Measurements from ENCODE around the gene ZNF366. TPM values are rescaled to one million over a fixed set of nuclear protein-coding genes. Genes with fewer than 3 reads are reported as not detected.
A peak's percentile ranks its signal among the peaks of the same experiment; 100 is the strongest.

ZNF366 gene
- total RNA-seq, 2 experiments from 2014 or later, result 0.40 TPM; not detected in 1

DNA sequence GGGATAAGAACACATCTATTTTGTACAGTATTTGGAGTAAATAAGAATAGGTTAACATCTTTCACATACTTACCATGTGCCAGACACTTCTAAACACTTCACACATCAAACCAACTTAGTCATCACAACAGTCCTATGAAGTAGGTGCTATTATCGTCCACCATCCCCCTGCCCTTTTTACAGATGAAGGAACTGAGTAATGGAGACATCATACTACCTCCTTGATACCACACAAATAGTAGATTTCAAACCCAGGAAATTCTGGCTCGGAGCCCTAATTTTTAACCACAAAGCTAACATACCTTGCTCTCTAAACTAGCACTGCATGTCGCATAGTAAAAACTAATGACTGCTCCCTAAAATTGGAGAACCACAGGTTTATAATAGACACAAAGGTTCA, 4.2 kb upstream of the ZNF366 start:
- no peaks in the 10 kb centered on the region for H3K9me3 Mint-ChIP-seq
- no peak overlapping the region for H3K27ac Mint-ChIP-seq
- no peak for DNase-seq
- H3K4me3 Mint-ChIP-seq, result no peak overlapping the region
- POLR2A ChIA-PET, result no interaction called here
- H3K36me3 Mint-ChIP-seq, result no peaks in the 10 kb centered on the region
- no peak for ATAC-seq (ENCODE audit: low read depth)
- H3K4me1 Mint-ChIP-seq, result no peaks in the 10 kb centered on the region
- peaks cover 30% of the 10 kb centered on the region for H3K27me3 Mint-ChIP-seq

DNA sequence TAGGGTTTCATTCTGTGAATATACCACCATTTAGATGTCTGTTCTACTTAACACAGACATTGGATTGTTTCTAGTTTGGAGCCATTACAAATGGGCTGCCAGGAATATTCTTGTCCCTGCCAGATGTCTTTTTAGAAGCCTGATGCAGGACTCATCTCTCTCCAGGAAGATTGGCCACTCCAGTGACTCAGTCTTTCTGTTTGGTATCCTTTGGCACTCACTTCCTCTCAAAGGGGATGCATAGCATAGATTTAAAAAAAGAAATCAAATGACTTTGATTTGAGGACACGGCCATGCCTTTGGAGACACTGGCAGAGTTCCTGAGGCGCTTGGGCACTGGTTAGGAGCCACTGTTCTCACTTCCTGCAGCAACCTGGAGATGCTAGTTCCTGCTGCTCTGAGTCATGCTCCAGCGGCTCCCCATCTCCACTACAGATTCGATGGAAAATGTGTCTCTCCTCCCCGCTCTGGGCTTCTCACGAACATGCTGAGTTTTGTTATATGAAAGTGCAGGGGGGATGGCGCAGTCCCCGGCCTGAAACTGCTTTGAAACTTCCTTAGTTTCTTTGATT, 3.5 kb upstream of the ZNF366 start:
- DNase-seq (no peak), ATAC-seq (ENCODE audit: low read depth) (no peak)
- Mint-ChIP-seq H3K27me3 (peaks cover 30% of the 10 kb centered on the region), H3K4me3 (no peak overlapping the region), H3K9me3 (no peaks in the 10 kb centered on the region), H3K27ac (no peak overlapping the region), H3K4me1 (no peaks in the 10 kb centered on the region), H3K36me3 (no peaks in the 10 kb centered on the region)
- POLR2A ChIA-PET, result no interaction called here

DNA sequence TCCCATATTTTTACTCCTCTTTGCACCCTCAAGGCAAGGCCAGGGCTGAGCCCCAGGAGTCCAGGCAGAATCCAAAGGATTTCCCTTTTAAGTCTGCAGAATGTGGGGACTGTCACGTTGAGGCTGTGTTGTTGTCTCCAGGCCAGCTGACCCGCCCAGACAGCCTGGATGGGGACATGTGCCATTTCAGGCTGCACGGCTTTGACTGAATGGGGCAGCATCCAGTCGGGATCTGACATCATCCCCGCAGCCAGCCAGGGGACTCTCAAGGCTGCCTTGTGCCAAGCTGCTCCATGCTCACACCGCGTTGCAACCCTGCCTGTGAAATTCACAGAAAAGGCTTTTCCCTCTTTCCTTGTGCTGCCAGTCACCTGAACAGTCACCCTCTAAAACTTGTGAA, 2.2 kb upstream of the ZNF366 start:
- no peak for ATAC-seq (ENCODE audit: low read depth)
- H3K4me3 Mint-ChIP-seq, result no peak overlapping the region
- H3K36me3 Mint-ChIP-seq, result no peaks in the 10 kb centered on the region

DNA sequence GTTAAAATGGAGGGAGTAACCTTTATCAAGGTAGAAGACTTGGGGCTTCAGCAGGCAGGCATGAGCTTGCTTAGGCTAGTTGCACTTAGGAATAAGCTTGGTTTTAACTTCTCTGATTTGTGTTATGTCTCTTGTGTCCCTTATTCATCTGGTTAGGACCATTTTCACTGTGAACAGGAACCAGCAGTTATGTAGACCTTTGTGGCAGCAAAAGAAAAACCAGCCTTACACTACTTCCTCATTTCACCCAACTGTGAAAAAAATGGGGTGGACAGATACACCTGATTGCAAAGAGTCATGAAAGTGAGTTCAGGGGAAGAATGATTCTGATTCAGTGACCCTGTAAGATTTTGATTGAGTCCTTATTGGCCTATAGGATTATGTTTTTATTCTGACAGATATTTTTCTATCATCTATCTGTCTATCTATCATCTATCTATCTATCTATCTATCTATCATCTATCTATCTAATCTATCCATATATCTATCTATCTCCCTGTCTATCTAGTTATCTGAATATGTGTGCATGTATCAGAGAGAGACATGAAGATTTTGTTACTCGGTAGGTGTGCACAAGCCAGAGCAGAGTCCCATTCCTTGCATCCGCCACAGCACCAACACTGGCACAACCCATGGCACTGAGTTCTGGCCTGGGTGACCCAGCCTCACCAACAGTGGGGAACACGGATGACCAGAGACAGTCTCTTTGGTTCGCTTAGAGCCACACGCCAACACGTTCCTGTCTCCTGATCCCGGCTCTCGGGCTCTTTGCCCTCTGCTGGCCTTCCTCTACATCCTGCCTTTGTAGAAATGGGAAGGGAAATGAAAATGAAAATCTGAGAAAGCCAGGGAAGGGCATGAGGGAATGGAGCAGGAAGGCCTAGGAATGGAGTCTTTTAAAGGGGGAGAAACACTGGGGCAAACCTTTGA, 1.3 kb upstream of the ZNF366 start:
- no peak overlapping the region for H3K27ac Mint-ChIP-seq
- no peaks in the 10 kb centered on the region for H3K4me1 Mint-ChIP-seq
- POLR2A ChIA-PET, result no interaction called here
- no peak for ATAC-seq (ENCODE audit: low read depth)
- no peaks in the 10 kb centered on the region for H3K9me3 Mint-ChIP-seq
- H3K36me3 Mint-ChIP-seq, result no peaks in the 10 kb centered on the region
- peaks cover 30% of the 10 kb centered on the region for H3K27me3 Mint-ChIP-seq
- no peak for DNase-seq
- H3K4me3 Mint-ChIP-seq, result no peak overlapping the region

More for the DNA sequence above, 2.2 kb upstream of the ZNF366 start:
- Mint-ChIP-seq H3K4me1 (no peaks in the 10 kb centered on the region), H3K27ac (no peak overlapping the region), H3K9me3 (no peaks in the 10 kb centered on the region), H3K27me3 (peaks cover 30% of the 10 kb centered on the region)
- POLR2A ChIA-PET, result no interaction called here
- no peak for DNase-seq

DNA sequence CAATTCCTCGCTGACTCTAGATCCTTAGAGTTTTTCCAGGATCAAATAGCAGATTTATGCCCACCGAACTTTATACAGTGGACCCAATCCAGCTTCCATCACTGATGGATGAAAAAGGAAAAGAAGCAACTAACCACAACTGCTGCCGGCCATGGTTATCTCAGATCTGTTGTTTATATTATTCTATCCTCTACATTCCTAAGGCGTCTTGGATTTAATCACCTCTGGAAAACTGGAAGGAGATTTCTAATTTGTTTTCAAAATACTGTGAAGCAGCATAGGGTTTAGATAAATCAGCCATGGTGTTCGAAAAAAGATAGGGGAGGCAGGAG, 663 bp upstream of the ZNF366 start:
- H3K9me3 Mint-ChIP-seq, result no peaks in the 10 kb centered on the region
- H3K4me1 Mint-ChIP-seq, result no peaks in the 10 kb centered on the region
- DNase-seq (no peak), ATAC-seq (ENCODE audit: low read depth) (no peak)
- H3K27me3 Mint-ChIP-seq, result peaks cover 32% of the 10 kb centered on the region
- no peak overlapping the region for H3K27ac Mint-ChIP-seq
- no peak overlapping the region for H3K4me3 Mint-ChIP-seq
- no peaks in the 10 kb centered on the region for H3K36me3 Mint-ChIP-seq
- POLR2A ChIA-PET, result no interaction called here

GRCh38 chr5:72506158-72506549, 1.1 kb downstream of the ZNF366 start:
- no peaks in the 10 kb centered on the region for H3K9me3 Mint-ChIP-seq
- H3K36me3 Mint-ChIP-seq, result no peaks in the 10 kb centered on the region
- H3K27ac Mint-ChIP-seq, result no peak overlapping the region
- ATAC-seq (ENCODE audit: low read depth), result no peak
- H3K27me3 Mint-ChIP-seq, result peaks cover 27% of the 10 kb centered on the region
- H3K4me1 Mint-ChIP-seq, result no peaks in the 10 kb centered on the region
- POLR2A ChIA-PET, result no interaction called here
- no peak for DNase-seq
- no peak overlapping the region for H3K4me3 Mint-ChIP-seq

GRCh38 chr5:72505539-72506157, 1.6 kb downstream of the ZNF366 start:
- Mint-ChIP-seq H3K27ac (no peak overlapping the region), H3K9me3 (no peaks in the 10 kb centered on the region), H3K27me3 (peaks cover 23% of the 10 kb centered on the region), H3K36me3 (no peaks in the 10 kb centered on the region), H3K4me3 (peak overlapping the region; percentile 13), H3K4me1 (no peaks in the 10 kb centered on the region)
- DNase-seq (no peak), ATAC-seq (ENCODE audit: low read depth) (no peak)
- POLR2A ChIA-PET, result no interaction called here

GRCh38 chr5:72505016-72505415, 2.2 kb downstream of the ZNF366 start:
- Mint-ChIP-seq H3K9me3 (no peaks in the 10 kb centered on the region), H3K4me1 (no peaks in the 10 kb centered on the region), H3K36me3 (no peaks in the 10 kb centered on the region), H3K27me3 (peaks cover 27% of the 10 kb centered on the region), H3K4me3 (no peak overlapping the region), H3K27ac (no peak overlapping the region)
- DNase-seq, result no peak
- POLR2A ChIA-PET, result no interaction called here
- ATAC-seq (ENCODE audit: low read depth), result no peak

DNA sequence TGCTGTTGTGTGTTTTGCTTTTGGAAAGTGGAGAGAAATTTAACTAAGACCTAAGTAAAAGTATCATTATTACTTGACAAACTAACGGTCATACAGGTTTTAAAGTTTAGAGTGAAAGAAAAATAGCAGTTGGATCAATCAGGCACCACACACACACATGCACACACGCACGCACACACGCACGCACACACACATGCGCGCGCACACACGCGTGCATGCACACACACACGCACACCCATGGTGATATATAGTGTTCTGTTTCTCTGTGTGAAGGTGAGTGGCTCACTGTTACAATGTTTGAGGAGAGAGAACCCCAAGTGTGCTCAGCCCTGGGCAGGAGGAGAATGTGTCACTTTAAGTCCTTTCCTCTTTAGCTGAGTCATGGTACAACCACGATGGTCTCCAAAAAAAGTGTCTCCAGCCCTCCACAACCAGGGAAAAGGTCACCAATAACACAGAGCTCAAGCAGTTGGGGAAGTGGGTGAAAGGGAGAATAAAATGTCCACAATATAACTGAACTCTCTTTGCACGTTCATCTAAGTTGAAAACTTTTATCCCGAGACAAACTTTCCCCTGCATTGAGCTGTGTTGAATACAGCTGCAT, 3.2 kb downstream of the ZNF366 start:
- Mint-ChIP-seq H3K27me3 (peaks cover 28% of the 10 kb centered on the region), H3K9me3 (no peaks in the 10 kb centered on the region), H3K4me1 (no peaks in the 10 kb centered on the region), H3K4me3 (no peak overlapping the region), H3K36me3 (no peaks in the 10 kb centered on the region), H3K27ac (no peak overlapping the region)
- DNase-seq (no peak), ATAC-seq (ENCODE audit: low read depth) (no peak)
- POLR2A ChIA-PET, result no interaction called here

DNA sequence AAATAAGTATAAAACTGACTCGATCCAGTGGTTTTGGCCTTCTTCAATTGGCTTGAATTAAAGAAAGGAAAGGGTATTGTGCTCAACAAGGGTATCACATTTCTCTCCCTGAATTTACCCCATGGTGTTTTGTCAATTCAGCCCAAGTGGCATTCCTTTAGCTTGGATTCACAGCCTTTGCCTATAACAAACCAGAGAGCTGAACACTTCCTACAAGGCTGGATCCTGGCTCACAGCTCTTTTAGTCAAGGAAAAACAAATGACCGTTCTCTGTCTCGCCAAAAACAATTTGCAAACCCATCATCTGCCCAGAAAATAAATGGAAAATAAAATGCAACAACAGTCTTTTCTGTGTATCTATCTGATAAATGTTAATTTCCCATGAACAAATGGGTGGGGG, 5.7 kb downstream of the ZNF366 start:
- ATAC-seq (ENCODE audit: low read depth), result no peak
- H3K27me3 Mint-ChIP-seq, result peaks cover 19% of the 10 kb centered on the region
- H3K36me3 Mint-ChIP-seq, result no peaks in the 10 kb centered on the region
- no peaks in the 10 kb centered on the region for H3K4me1 Mint-ChIP-seq
- POLR2A ChIA-PET, result no interaction called here
- DNase-seq, result no peak
- no peaks in the 10 kb centered on the region for H3K9me3 Mint-ChIP-seq
- no peak overlapping the region for H3K4me3 Mint-ChIP-seq
- no peak overlapping the region for H3K27ac Mint-ChIP-seq

DNA sequence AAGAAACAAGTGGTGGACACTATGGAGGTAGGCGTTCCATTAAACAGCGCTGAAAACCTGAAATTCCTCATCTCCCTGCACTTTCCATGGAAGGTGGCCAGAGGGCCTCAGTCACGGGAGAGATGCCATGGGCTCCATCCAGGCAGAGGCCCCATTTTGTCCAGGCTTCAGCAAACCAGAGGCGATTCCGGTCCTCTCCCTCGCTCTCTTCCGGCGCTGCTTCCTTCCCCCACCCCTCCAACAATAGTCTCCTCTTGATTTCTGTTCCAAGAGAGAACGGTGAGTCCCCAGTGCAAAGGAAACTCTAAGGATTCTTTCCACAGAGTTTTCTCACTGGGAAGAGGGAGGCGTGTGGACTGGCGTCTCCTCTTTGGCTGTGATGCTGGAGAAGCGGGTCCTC, 7.5 kb downstream of the ZNF366 start:
- H3K27ac Mint-ChIP-seq, result no peak overlapping the region
- H3K4me1 Mint-ChIP-seq, result no peaks in the 10 kb centered on the region
- H3K36me3 Mint-ChIP-seq, result no peaks in the 10 kb centered on the region
- POLR2A ChIA-PET, result no interaction called here
- H3K4me3 Mint-ChIP-seq, result no peak overlapping the region
- no peak for DNase-seq
- H3K27me3 Mint-ChIP-seq, result peaks cover 27% of the 10 kb centered on the region
- ATAC-seq (ENCODE audit: low read depth), result no peak
- no peaks in the 10 kb centered on the region for H3K9me3 Mint-ChIP-seq

DNA sequence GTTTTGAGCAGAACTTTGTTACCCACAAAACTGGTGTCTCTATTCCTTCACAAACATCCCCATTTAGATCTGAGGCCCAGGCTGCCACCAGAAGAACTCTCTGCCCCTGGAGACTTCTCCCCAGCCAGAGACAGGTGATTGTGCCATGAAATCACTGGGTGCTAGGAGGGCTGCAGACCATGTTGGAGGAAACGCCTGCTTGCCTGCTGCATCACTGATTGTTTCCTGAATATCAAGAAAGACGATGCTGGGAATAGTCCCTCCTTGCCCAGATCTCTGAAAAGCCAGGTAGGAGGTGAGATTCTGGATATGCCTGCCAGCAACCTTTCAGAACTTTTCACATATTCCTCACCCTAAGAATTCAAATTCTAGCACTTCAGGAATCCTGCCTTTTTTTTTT, 8.1 kb downstream of the ZNF366 start:
- no peak overlapping the region for H3K27ac Mint-ChIP-seq
- ATAC-seq (ENCODE audit: low read depth) (no peak), DNase-seq (no peak)
- POLR2A ChIA-PET, result no interaction called here
- H3K4me1 Mint-ChIP-seq, result no peaks in the 10 kb centered on the region
- no peak overlapping the region for H3K4me3 Mint-ChIP-seq
- no peaks in the 10 kb centered on the region for H3K9me3 Mint-ChIP-seq
- no peaks in the 10 kb centered on the region for H3K36me3 Mint-ChIP-seq
- H3K27me3 Mint-ChIP-seq, result peaks cover 26% of the 10 kb centered on the region

GRCh38 chr5:72498284-72498683, 8.9 kb downstream of the ZNF366 start:
- POLR2A ChIA-PET, result no interaction called here
- Mint-ChIP-seq H3K27me3 (peaks cover 26% of the 10 kb centered on the region), H3K36me3 (no peaks in the 10 kb centered on the region), H3K4me1 (no peaks in the 10 kb centered on the region), H3K9me3 (no peaks in the 10 kb centered on the region), H3K27ac (no peak overlapping the region), H3K4me3 (no peak overlapping the region)
- DNase-seq (no peak), ATAC-seq (ENCODE audit: low read depth) (no peak)

GRCh38 chr5:72497823-72498222, 9.4 kb downstream of the ZNF366 start:
- Mint-ChIP-seq H3K27me3 (peaks cover 24% of the 10 kb centered on the region), H3K9me3 (no peaks in the 10 kb centered on the region), H3K27ac (no peak overlapping the region), H3K4me1 (no peaks in the 10 kb centered on the region), H3K4me3 (no peak overlapping the region), H3K36me3 (no peaks in the 10 kb centered on the region)
- ATAC-seq (ENCODE audit: low read depth) (no peak), DNase-seq (no peak)
- POLR2A ChIA-PET, result no interaction called here

All from activated naive CD8-positive, alpha-beta T cell treated with anti-CD3 and anti-CD28 coated beads, Interleukin-2, amount 10 ng/mL, durations not matched to agents 7 days and 5 days (primary cell).